ENCODE results near the gene DPP6.

- TF ChIP-seq CTCF (IDR thresholded peaks at IDR 0.05) (no peak), POLR2A (IDR thresholded peaks at IDR 0.05) (no peak), EP300 (IDR thresholded peaks at IDR 0.05) (no peak)
Observed at GRCh38 chr7:154931906-154932305, 879.7 kb downstream of the DPP6 start.

Data from ovary (tissue), 3 donors.